GM21723 (cell line): Measurements from ENCODE around the gene SKOR1.

ENCODE experiments used
- ATAC-seq: cut with Tn5 transposase; IDR thresholded peaks from one replicate; pipeline ENCODE4 v1.9.1; 2021; ENCODE audit warnings: mild to moderate bottlenecking, moderate library complexity; ENCODE audit not compliant: unreplicated experiment

SKOR1 gene

DNA sequence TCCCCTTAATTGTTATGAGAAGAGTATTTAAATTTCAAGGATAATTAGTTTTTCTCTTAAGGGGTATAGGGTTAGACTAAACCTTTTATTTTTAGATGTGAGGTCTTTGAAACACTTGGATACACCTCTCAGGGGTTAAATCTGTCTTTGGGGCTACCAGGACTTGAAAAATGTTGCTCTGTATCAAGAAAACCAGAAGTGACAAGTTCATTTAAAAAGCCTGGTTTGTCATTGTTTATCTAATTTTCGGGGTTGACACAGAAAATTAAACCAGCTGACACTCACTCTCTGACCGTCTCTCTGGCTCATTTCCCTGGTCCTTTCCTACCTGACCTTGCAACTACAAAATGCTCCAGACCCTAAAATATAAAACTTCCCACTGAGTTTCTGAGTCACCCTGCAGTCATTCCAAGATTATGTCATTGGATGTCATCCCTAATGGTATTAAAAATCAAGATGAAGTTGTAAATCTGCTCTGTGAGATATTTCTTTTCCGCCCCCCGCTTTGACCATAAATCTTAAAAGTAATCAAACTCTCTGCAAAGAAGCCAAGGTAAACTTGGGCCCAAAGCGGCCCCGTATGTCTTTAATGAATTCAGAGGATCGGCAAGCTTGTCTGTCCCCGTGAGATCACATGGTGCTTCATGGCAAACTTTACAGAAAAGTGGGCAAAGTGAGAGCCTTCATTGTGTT, 32.9 kb upstream of the SKOR1 start:
- ATAC-seq: no peak

- ATAC-seq: no peak
These were observed 30.3 kb upstream of the SKOR1 start for GRCh38 chr15:67794832-67795574.

DNA sequence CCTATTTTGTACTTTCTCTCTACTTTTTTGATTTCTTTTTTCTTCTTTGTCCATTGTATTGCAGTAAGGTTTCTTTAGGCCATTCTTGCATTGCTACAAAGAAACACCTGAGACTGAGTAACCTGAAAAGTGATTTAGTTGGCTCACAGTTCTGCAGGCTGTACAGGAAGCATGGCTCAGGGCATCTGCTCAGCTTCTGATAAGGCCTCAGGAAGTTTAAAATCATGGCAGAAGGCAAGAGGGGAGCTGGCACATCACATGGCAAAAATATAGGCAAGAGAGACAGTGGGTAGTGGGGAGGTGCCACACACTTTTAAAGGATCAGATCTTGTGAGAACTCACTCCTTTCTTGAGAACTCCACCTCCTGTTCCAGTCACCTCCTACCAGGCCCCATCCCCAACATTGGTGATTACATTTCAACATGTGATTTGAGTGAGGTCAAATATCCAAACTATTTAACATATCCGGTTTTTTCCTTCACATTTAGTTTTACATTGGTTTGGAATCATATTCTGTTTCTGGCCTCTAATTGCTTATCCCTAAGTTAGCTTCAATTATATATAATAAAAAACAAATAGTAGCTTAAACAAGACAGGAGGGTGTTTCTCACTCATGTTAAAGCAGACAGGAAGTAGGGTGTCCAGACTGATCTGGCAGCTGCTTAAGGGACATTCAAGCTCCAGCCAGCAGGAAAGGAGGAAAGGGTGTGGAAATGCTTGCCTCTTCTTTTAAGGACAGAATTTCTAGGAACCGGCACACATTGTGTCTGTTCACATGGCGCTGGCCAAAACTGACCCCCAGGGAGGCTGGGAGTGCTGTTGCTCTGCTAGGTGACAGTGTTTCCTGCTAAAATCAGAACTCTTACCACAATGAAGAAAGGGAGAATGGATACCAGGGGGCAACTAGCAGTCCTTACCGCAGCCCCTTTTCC, 28.8 kb upstream of the SKOR1 start:
- no peak for ATAC-seq

- no peak for ATAC-seq
These were observed 25.5 kb upstream of the SKOR1 start for GRCh38 chr15:67799801-67800205.

GRCh38 chr15:67801142-67801541, 24.2 kb upstream of the SKOR1 start:
- ATAC-seq: no peak

DNA sequence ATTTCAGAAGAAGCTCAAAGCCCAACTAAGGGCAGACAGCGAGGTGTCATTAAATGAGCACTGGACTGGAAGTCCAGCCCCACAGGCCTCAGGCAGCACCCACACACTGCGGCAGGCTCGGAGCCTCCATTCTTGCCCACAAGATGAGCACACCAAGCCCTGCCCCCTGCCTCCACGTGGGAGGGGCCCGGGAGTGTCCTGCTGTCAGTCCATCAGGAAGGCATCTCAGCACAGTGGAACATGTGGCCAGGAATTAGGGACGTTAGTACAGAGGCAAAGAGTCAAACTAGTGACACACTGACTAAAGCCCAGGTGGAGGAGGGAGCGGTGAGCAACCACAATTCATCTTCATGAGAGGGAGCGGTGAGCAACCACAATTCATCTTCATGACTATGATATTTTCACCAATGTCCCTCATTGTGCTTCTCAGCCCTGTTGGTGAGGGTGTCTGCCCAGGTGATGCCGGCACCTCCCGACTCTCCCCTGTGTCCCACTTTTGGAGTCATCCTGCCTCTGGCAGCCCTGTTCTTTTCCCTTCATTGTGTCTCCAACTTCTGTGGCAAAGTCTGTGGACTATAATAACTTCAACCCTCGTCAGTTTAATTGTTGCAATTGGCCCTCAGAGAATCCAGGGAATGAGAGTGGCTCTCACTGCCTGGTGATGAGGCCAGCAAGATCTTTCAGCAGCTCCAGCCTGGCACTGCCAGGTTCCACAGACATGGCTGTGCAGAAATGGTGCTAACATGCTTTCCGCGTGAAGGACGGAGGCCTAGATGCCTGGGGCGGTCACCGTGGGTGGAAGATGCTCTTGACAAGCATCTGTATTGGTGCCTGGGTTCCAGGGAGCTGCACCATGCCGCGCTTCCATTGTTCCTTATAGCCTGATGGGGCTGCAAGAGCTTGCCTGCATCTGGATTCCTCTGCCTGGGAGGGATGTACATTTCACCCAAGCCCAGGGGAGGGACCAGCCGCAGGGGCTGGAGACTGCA, 23.1 kb upstream of the SKOR1 start:
- ATAC-seq: no peak

GRCh38 chr15:67803299-67803698, 22.0 kb upstream of the SKOR1 start:
- no peak for ATAC-seq

DNA sequence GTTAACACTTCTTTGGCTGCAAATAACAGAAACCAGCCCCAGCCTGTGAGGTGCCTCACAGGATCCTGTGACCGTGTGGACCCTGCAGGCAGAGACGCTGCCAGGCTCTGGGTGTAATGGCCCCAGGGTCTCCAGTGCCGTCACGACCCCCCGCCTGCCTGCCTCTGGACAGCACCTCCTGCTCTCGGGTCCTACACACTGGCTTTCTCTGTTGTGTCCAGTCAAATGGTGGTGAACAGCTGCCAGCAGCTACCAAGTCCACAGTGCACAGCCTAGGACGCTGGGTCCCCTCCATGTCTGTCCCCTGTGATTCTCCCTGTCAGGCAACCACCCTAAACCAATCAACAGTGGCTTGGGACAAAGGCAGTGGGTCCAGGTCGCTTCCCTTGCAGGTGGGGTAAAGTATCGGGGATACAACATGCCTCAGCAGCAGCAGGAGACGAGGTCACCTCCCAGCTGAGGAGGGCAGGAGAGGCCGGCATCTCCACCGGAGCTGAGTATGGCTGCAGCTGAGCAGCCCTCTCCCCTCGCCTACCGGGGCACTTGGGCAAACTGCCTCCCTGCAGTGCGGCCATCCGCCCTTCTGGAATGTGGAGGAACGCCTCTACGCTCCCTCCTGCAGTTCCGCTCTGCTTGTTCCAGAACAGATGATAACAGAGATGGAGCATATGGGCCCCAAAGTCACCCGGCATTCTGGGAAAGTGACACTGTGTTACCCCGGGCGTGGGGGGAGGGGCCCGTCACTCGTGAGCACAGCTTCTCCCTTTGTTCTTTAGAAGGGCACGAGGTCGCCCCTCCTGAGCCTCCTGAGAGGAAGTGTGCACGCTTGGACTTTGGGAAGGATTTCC, 21.1 kb upstream of the SKOR1 start:
- ATAC-seq: no peak

GRCh38 chr15:67805008-67805665, 20.2 kb upstream of the SKOR1 start:
- no peak for ATAC-seq

GRCh38 chr15:67805666-67806516, 19.4 kb upstream of the SKOR1 start:
- no peak for ATAC-seq

DNA sequence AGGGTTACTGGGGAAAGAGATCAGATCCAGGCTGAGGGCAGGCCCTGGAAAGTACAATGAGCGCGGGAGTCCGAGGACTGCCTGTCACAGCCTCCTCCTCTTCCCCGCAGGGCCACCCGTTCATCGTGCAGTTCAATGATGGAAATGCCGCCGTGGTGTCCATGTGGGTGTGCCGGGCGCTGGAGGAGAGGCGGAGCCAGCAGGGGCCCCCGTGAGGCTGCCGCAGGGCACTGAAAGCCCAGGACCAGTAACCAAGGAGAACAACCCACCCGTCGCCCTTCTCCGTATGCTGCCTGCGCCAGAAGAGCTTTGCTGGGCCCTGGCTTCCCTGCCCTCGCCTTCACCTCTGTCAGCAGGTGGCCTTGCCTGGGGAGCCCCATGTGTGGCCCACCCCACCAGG, 18.8 kb upstream of the SKOR1 start:
- no peak for ATAC-seq

- no peak for ATAC-seq
These were observed 18.2 kb upstream of the SKOR1 start for GRCh38 chr15:67807141-67807540.

DNA sequence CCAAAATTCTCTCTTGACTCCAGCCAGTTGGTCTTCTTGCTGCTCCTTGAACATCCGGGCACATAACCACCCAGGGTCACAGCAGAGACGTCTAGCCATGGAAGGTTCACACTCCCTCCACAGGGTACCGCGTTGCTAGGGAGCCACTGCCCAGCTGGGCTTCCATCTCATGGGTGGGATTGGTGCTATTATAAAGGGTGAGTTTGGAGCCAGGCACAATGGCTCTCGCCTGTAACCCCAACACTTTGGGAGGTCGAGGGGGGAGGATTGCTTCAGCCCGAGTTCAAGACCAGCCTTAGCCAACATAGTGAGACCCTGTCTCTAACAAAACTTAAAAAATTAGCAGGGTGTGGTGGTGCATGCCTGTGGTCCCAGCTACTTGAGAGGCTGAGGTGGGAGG, 17.5 kb upstream of the SKOR1 start:
- no peak for ATAC-seq

DNA sequence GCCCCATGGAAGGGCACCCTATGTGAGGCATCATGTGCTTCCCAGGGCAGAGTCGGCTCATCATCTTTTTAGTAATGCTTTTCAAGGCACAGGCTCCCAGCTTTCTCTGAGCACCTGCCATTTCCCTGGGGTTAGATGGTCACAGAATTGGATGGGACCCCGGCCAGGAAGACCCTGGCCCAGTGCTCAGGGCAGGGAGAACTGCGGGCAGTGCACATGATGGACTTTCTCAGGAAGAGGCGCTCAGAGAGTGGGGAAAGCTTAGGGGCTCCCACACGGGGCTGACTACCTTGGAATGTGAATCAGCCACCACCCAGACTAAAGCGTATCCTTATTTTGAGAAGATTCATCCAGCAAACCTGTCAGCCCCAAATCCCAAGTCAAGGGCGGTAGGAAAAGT, 16.5 kb upstream of the SKOR1 start:
- ATAC-seq: no peak

DNA sequence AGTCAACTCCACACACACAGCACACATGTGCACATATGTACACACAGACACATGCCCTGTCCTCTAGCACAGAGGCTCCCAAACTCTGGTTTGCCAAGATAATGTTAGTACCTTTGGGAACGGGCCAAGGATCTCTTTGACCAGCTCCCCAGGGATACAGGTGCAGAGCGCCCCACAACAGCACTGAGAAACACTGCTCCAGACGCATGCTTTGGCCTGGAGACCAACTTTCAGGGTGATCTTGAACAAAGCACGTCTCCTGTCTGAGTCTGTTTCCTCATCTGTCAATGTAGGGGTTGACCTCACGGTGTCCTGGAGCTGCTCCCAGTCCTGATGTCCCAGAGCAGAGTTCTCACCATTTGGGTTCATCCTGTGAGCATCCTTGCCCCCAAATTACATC, 15.9 kb upstream of the SKOR1 start:
- no peak for ATAC-seq

- ATAC-seq: no peak
These were observed 15.4 kb upstream of the SKOR1 start for GRCh38 chr15:67809866-67810265.

- no peak for ATAC-seq
These were observed 13.1 kb upstream of the SKOR1 start for GRCh38 chr15:67812241-67812644.

GRCh38 chr15:67813104-67813634, 12.1 kb upstream of the SKOR1 start:
- ATAC-seq: no peak
